ACHN (cell line): ENCODE results near the gene ZNF662.

Experiments
- DNase-seq: peaks from one replicate; pipeline ENCODE4 v3.0.0-alpha.2; 2015
- in situ Hi-C: cut with HindIII; loops from 2 replicates; pipeline ENCODE4 v1.10.0; 2017; ENCODE audit warnings: low sequenced_read_pairs, low pct_ligation_motif_present, low pct_unique_long_range_greater_than_20kb

The ZNF662 gene

GRCh38 chr3:42906070-42906847 is at the start of gene ZNF662:
Gene ZNF662 (plus strand): TSS chr3:42906142. CDS start chr3:42908115, 1,973 bp downstream.
- in situ Hi-C loops, result no loop called here
- DNase-seq, result no peak

GRCh38 chr3:42856544-42856943 is 49.4 kb upstream of the ZNF662 start:
- in situ Hi-C loops, result no loop called here

GRCh38 chr3:42864321-42864950 is 41.5 kb upstream of the ZNF662 start:
- no peak for DNase-seq
- in situ Hi-C loops, result no loop called here

More at GRCh38 chr3:42856544-42856943, 49.4 kb upstream of the ZNF662 start:
- no peak for DNase-seq

GRCh38 chr3:42865256-42865655 is 40.7 kb upstream of the ZNF662 start:
- in situ Hi-C loops, result no loop called here
- no peak for DNase-seq

- DNase-seq, result no peak
- in situ Hi-C loops, result no loop called here
Observed at GRCh38 chr3:42867138-42867537, 38.8 kb upstream of the ZNF662 start.

GRCh38 chr3:42868841-42869240 is 37.1 kb upstream of the ZNF662 start:
- in situ Hi-C loops, result no loop called here
- DNase-seq, result no peak

GRCh38 chr3:42871592-42872196 is 34.2 kb upstream of the ZNF662 start:
- DNase-seq, result no peak
- in situ Hi-C loops, result no loop called here

- in situ Hi-C loops, result no loop called here
- DNase-seq, result no peak
Observed at GRCh38 chr3:42872718-42873117, 33.2 kb upstream of the ZNF662 start.

GRCh38 chr3:42873221-42873982 is 32.5 kb upstream of the ZNF662 start:
- in situ Hi-C loops, result no loop called here
- DNase-seq, result no peak

- no peak for DNase-seq
- in situ Hi-C loops, result no loop called here
Observed at GRCh38 chr3:42874749-42875148, 31.2 kb upstream of the ZNF662 start.

- in situ Hi-C loops, result no loop called here
- no peak for DNase-seq
Observed at GRCh38 chr3:42875325-42876151, 30.4 kb upstream of the ZNF662 start, which contains the start of gene CYP8B1. Gene CYP8B1 (minus strand): TSS chr3:42875879. CDS start chr3:42875816, 63 bp downstream.

- in situ Hi-C loops, result no loop called here
- DNase-seq, result no peak
Observed at GRCh38 chr3:42876401-42876800, 29.5 kb upstream of the ZNF662 start.

GRCh38 chr3:42876940-42877720 is 28.8 kb upstream of the ZNF662 start:
- in situ Hi-C loops, result no loop called here
- peak; percentile 12 for DNase-seq

- no peak for DNase-seq
- in situ Hi-C loops, result no loop called here
Observed at GRCh38 chr3:42877881-42878280, 28.1 kb upstream of the ZNF662 start.

- no peak for DNase-seq
- in situ Hi-C loops, result no loop called here
Observed at GRCh38 chr3:42880183-42880582, 25.8 kb upstream of the ZNF662 start.

- in situ Hi-C loops, result no loop called here
- peak; percentile 74 for DNase-seq
Observed at GRCh38 chr3:42880601-42881451, 25.1 kb upstream of the ZNF662 start.
